NCI-H510A (cell line): ENCODE data around the gene PLA2G3.
"Not testable (repeated sequence)": the region's sequence is repeated elsewhere in the genome, so short reads cannot be mapped to it uniquely, and the experiment has no call there.

Source experiments
- DNase-seq: peaks from one replicate; lab custom pipeline; 2025; lab: John Stamatoyannopoulos, UW

PLA2G3 gene

GRCh38 chr22:31122532-31123291, 17.6 kb downstream of the PLA2G3 start, which contains the start of gene INPP5J:
Gene INPP5J (plus strand): TSS chr22:31122966. CDS start chr22:31123015, 49 bp downstream.
- DNase-seq, result peak; percentile 69

- DNase-seq, result no peak
Observed at GRCh38 chr22:31122196-31122531, 18.1 kb downstream of the PLA2G3 start.

DNA sequence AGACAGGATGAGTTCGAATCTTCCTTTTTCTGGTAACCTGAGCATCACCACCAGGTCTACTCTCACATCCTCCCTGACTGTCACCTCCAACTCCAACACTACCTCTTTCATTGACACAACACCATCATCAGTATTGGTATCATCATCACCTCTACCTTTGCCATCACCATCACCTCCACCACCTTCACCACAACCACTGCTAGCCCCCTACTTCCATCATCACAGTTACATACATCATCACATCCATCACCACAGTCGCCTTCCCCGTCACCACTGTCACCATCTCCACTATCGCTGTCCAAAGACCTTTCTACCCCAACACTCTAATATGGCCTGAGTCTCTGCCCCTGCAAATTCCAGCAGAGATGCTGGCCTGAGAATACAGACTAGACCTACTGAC, 18.9 kb downstream of the PLA2G3 start:
- DNase-seq, result no peak

- no peak for DNase-seq
Observed at GRCh38 chr22:31120642-31121041, 19.7 kb downstream of the PLA2G3 start.

DNA sequence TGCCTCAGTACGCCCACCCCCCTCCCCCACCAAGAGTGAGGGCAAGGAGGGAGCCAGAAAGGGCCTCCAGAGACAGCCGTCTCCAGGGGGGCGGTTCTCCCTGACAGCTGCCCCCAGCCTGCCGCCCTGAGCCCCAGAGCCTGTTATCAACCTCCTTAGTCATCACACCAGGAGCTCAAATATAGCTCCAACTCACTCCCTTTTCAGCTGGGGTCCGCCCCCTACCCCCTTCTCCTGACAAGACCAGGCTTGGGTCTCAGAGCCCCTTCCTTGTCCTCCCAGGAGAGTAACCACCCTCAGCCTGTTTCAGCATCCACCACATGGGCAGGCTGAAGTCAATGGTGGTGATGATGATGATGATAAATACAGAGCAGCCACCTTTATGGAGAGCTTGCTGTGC, 20.1 kb downstream of the PLA2G3 start:
- DNase-seq, result no peak

DNA sequence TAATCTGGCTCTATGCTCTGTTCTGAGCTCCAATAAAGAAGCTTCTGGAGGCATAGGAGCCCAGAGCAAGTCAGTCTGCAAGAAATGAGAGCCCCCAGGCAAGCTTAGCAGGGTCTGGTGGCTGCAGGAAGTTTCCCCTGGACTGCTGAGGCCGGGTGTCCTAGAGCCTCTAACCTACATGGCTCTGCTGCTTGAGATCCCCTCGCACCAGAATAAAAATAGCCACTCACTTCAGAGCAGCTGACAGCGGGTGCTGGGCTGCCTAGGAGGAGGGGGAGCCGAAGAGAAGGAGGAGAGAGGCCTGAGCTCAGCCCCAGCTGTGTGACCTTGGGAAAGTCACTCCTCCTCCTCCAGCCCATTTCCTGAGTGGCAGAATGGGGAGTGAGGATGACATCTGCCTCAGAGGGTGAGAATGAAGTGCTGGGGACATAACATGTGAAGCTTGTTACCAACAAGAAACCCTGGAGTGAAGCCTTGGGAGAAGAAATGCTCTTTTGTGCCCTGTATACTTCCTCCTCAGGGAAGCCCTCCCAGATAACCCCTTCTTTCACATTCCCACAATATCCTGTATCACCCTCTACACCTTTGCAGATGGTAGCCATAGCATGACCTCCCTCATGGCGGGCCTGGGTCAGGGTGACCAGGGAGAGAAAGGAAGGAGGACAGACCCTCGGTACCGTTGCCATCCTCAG, 21.1 kb downstream of the PLA2G3 start:
- no peak for DNase-seq

- no peak for DNase-seq
Observed at GRCh38 chr22:31118046-31118820, 22.1 kb downstream of the PLA2G3 start.

DNA sequence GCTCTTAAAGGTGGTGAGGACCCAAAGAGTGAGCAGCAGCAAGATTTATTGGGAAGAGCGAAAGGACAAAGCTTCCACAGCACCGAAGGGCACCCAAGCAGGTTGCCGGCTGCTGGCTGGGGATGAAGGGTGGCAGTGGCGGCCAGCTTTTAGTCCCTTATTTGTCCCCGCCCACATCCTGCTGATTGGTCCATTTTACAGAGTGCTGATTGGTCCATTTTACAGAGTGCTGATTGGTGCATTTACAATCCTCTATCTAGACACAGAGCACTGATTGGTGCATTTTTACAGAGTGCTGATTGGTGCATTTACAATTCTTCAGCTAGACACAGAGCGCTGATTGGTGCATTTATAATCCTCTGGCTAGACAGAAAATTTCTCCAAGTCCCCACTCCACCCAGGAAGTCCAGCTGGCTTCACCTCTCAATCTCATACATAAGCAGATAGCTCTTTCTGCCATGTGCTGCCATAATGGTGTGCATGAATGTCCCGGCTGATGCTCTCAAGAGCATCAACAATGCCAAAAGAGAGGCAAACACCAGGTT, 27.7 kb downstream of the PLA2G3 start:
- DNase-seq, result not testable (repeated sequence)

- no peak for DNase-seq
Observed at GRCh38 chr22:31107894-31108218, 32.5 kb downstream of the PLA2G3 start.

- DNase-seq, result peak; percentile 32
Observed at GRCh38 chr22:31107178-31107893, 33.0 kb downstream of the PLA2G3 start, which contains the start of gene SELENOM. Gene SELENOM (minus strand): TSS chr22:31107568. CDS start chr22:31107505, 63 bp downstream.

DNA sequence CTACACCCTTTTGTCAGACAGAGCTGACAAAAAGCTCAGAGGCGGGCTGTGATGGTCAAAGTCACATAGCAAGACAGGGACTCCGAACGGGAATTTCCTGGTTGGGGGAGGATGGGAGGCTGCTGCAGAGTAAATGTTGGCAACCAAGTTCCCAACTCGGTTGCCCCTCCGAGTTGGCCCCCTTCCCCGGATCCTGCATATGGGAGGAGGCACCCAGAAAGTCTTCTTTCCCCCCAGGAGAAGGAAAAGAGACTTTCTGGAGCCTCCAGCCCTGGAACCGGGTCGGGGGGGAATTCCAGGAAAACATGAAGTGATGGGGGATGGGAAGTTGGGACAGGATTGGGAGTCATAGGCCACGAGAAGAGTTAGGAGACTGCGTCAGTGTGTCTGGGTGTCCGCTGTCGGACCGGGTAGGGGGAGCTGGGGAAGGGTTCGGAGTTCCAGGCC, 33.6 kb downstream of the PLA2G3 start:
- no peak for DNase-seq

GRCh38 chr22:31106001-31106571, 34.2 kb downstream of the PLA2G3 start:
- DNase-seq, result no peak

GRCh38 chr22:31105282-31105929, 34.9 kb downstream of the PLA2G3 start:
- DNase-seq, result no peak

DNA sequence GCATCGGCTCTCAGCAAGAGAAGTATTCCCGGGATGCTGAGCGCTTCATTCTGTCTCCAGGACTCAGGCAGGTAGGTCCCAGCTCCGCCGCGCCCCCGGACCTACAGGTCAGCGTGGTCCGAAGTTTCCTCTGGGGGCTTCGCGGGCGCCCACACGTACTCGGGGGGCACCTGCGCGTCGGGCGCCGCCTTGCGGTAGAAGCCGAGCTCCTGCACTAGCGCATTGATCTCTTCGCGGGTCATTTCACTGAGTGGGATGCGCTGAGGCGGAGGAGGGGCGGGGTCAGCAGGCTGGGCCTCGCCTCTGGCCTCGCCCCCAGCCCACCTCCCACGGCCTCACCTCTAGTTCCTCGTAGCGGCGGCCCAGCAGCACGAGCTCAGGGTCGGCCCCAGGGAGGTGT, 35.4 kb downstream of the PLA2G3 start:
- DNase-seq, result no peak

GRCh38 chr22:31103899-31104694, 36.2 kb downstream of the PLA2G3 start:
- no peak for DNase-seq

GRCh38 chr22:31103111-31103510, 37.2 kb downstream of the PLA2G3 start:
- no peak for DNase-seq

DNA sequence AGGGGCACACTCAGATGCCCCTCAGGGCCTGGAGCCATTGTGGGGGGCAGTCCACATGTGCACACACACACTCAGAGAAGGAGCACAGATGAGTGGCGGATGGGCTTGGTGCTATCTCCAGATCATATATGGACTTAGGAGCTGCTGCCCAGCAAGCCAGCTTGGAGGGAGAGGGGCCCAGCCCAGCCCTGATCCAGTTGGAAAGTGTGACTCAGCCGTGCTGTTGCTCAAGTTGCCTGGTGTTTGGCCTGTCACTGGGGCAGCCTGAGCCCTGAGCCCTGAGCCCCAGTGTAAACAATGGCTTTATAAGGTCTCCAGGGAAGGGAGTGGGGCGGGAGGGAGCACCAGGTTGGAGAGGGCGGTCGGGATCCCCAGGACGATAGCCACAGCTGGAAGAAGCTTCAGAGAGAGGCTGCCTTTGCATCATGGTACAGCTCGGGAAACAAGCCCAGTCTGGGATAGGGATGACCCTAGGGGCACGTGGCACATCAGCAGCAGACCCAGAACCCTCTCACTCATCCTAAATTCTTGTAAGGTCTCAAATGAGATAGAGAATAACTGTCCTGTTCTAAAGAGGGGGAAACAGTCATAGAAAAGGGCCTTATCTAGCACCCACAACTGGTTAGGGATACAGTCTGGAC, 37.7 kb downstream of the PLA2G3 start:
- DNase-seq, result no peak

- DNase-seq, result no peak
Observed at GRCh38 chr22:31100762-31101525, 39.4 kb downstream of the PLA2G3 start.
